Esophagus squamous epithelium (tissue), 5 donors: ENCODE data around the gene CRTAP. TPM values are rescaled to one million over a fixed set of nuclear protein-coding genes. Genes with fewer than 3 reads are reported as not detected.
"Not testable (repeated sequence)": the region's sequence is repeated elsewhere in the genome, so short reads cannot be mapped to it uniquely, and the experiment has no call there.

Source experiments
- DNase-seq: peaks from one replicate; lab custom pipeline; 2025; lab: John Stamatoyannopoulos, UW
- H3K27ac ChIP-seq, 4 donors: fragments of 200-600 bp; sonication (generic); one replicate each; pipeline ENCODE4 v1.5.1; 2016 to 2019; ENCODE audit warnings: mild to moderate bottlenecking in 1 of 4
- H3K27me3 ChIP-seq, 4 donors: fragments of 200-600 bp; sonication (generic); 1 replicate in 3 of 4; 2 replicates in 1 of 4; pipeline versions ENCODE4 v1.5.1 to v1.6.0; 2017 to 2021; ENCODE audit warnings: antibody characterized with exemption in 1 of 4
- H3K36me3 ChIP-seq, 3 donors: fragments of 200-600 bp; sonication (generic); one replicate each; pipeline ENCODE4 v1.5.1; 2016 to 2019
- H3K4me1 ChIP-seq, 3 donors: fragments of 200-600 bp; sonication (generic); one replicate each; pipeline ENCODE4 v1.5.1; 2017 to 2019
- H3K4me3 ChIP-seq, 4 donors: fragments of 200-600 bp; sonication (generic); 1 replicate in 3 of 4; 2 replicates in 1 of 4; pipeline ENCODE4 v1.5.1; 2016 to 2019; ENCODE audit warnings: mild to moderate bottlenecking in 2 of 4, moderate library complexity in 1 of 4
- H3K9me3 ChIP-seq, 3 donors: fragments of 200-600 bp; sonication (generic); one replicate each; pipeline ENCODE4 v1.5.1; 2016 to 2019
- CTCF ChIP-seq, 6 experiments: fragments of 450-650 bp in 4 of 6; fragments of 200-600 bp in 2 of 6; sonication (generic) in 2 of 6; IDR thresholded peaks; one replicate each; pipeline ENCODE4 v1.5.1; 2016 to 2019; ENCODE audit warnings: antibody characterized with exemption in 6 of 6, mild to moderate bottlenecking in 4 of 6, moderate library complexity in 4 of 6
- POLR2A ChIP-seq, 4 donors: fragments of 450-650 bp; IDR thresholded peaks; one replicate each; pipeline ENCODE4 v1.6.1; 2017; ENCODE audit warnings: antibody characterized with exemption in 4 of 4, mild to moderate bottlenecking in 4 of 4, moderate library complexity in 3 of 4
- WGBS, 2 donors: methylation state at CpG; one replicate each; pipeline ENCODE4 v1.1.5; 2018; 5-methylcytosine and 5-hydroxymethylcytosine counted together
- intact Hi-C: fragments of 100-400 bp; cut with DNase I; formaldehyde crosslinking; loops from one replicate; pipeline ENCODE4 v1.15.0; 2022
- total RNA-seq, 4 donors: library from RNA; depleted of rRNA; stranded (reverse); fragments of >200 nt; gene quantifications; one replicate each; pipeline ENCODE4 v1.1.0, GENCODE V29; 2016
- donor health status: DM: yes; HTN: yes; CAD: no.

CRTAP gene
- total RNA-seq, 4 donors from 2014 or later: 67.1 to 159 (median 90.9) TPM

GRCh38 chr3:33152363-33153360, 38.8 kb downstream of the CRTAP start:
- no peak overlapping the region for H3K4me3 ChIP-seq
- intact Hi-C loops: no loop called here
- no peak for TF ChIP-seq CTCF (IDR thresholded peaks at IDR 0.05)
- no peak for TF ChIP-seq POLR2A (IDR thresholded peaks at IDR 0.05)
- DNase-seq: no peak
- no peak overlapping the region for H3K27ac ChIP-seq
- no peaks in the 10 kb centered on the region for H3K9me3 ChIP-seq
- no peaks in the 10 kb centered on the region for H3K4me1 ChIP-seq
- H3K36me3 ChIP-seq: no peaks in the 10 kb centered on the region
- WGBS, 2 donors: 80 to 92% methylated on average over 10 to 13 of the region's 19 CpGs
- peaks cover 0 to 3% (median 0%) of the 10 kb centered on the region in 4 donors for H3K27me3 ChIP-seq

- H3K4me3 ChIP-seq: no peak overlapping the region
- H3K36me3 ChIP-seq: no peaks in the 10 kb centered on the region
- intact Hi-C loops: no loop called here
- peaks cover 0 to 10% (median 0%) of the 10 kb centered on the region in 4 donors for H3K27me3 ChIP-seq
- H3K27ac ChIP-seq: no peak overlapping the region
- TF ChIP-seq CTCF (IDR thresholded peaks at IDR 0.05) (no peak), POLR2A (IDR thresholded peaks at IDR 0.05) (no peak)
- 50 to 96% methylated on average over 3 of the region's 4 CpGs for WGBS, 2 donors
- DNase-seq: no peak
- no peaks in the 10 kb centered on the region for H3K9me3 ChIP-seq
- no peaks in the 10 kb centered on the region for H3K4me1 ChIP-seq
Observed at GRCh38 chr3:33153782-33154181, 40.0 kb downstream of the CRTAP start.

GRCh38 chr3:33155301-33155700, 41.5 kb downstream of the CRTAP start:
- Histone ChIP-seq H3K9me3 (no peaks in the 10 kb centered on the region), H3K27ac (no peak overlapping the region), H3K27me3 (peaks cover 0 to 18% (median 0%) of the 10 kb centered on the region in 4 donors), H3K4me1 (no peaks in the 10 kb centered on the region), H3K36me3 (no peaks in the 10 kb centered on the region), H3K4me3 (no peak overlapping the region)
- TF ChIP-seq POLR2A (IDR thresholded peaks at IDR 0.05) (no peak), CTCF (IDR thresholded peaks at IDR 0.05) (no peak)
- DNase-seq: no peak
- intact Hi-C loops: no loop called here
- 78 to 80% methylated on average over 3 of the region's 3 CpGs for WGBS, 2 donors

- Histone ChIP-seq H3K4me3 (no peak overlapping the region), H3K9me3 (no peaks in the 10 kb centered on the region), H3K4me1 (no peaks in the 10 kb centered on the region), H3K36me3 (no peaks in the 10 kb centered on the region), H3K27me3 (peaks cover 0 to 18% (median 0%) of the 10 kb centered on the region in 4 donors), H3K27ac (no peak overlapping the region)
- intact Hi-C loops: no loop called here
- 68 to 82% methylated on average over 4 of the region's 4 CpGs for WGBS, 2 donors
- TF ChIP-seq POLR2A (IDR thresholded peaks at IDR 0.05) (no peak), CTCF (IDR thresholded peaks at IDR 0.05) (no peak)
- DNase-seq: no peak
Observed at GRCh38 chr3:33159234-33159633, 45.4 kb downstream of the CRTAP start.

- H3K36me3 ChIP-seq: no peaks in the 10 kb centered on the region
- TF ChIP-seq CTCF (IDR thresholded peaks at IDR 0.05) (no peak), POLR2A (IDR thresholded peaks at IDR 0.05) (no peak)
- no peak overlapping the region for H3K4me3 ChIP-seq
- H3K4me1 ChIP-seq: no peaks in the 10 kb centered on the region
- H3K27me3 ChIP-seq: peaks cover 0 to 18% (median 0%) of the 10 kb centered on the region in 4 donors
- no peaks in the 10 kb centered on the region for H3K9me3 ChIP-seq
- intact Hi-C loops: no loop called here
- 48 to 67% methylated on average over 3 of the region's 3 CpGs for WGBS, 2 donors
- no peak for DNase-seq
- no peak overlapping the region for H3K27ac ChIP-seq
Observed at GRCh38 chr3:33159981-33160380, 46.2 kb downstream of the CRTAP start.

GRCh38 chr3:33162621-33163020, 48.8 kb downstream of the CRTAP start:
- H3K36me3 ChIP-seq, H3K4me1 ChIP-seq, DNase-seq, intact Hi-C loops, H3K9me3 ChIP-seq, H3K27ac ChIP-seq, H3K4me3 ChIP-seq: not testable (repeated sequence)
- 68 to 71% methylated on average over 5 of the region's 5 CpGs for WGBS, 2 donors
- peaks cover 0 to 15% (median 0%) of the 10 kb centered on the region in 4 donors for H3K27me3 ChIP-seq
